ENCODE data around the gene ATXN1.

The ATXN1 gene

GRCh38 chr6:16527691-16528090, 233.6 kb downstream of the ATXN1 start:
- no peak for TF ChIP-seq CTCF (IDR thresholded peaks at IDR 0.05; ENCODE audit: insufficient read depth, low read length, poor library complexity, severe bottlenecking)
- no peak for TF ChIP-seq EZH2phosphoT487 (conservative IDR thresholded peaks at IDR 0.05; ENCODE audit: low read length)

GRCh38 chr6:16524380-16524707, 236.9 kb downstream of the ATXN1 start:
- H3K27ac ChIP-seq (ENCODE audit: low read depth, low read length), result no peak overlapping the region
- no peaks in the 10 kb centered on the region for H3K9me2 ChIP-seq (replicated peaks; ENCODE audit: insufficient read depth, low read length)
- H3K79me2 ChIP-seq (ENCODE audit: insufficient read depth, low read length), result no peaks in the 10 kb centered on the region
- no peaks in the 10 kb centered on the region for H3K36me3 ChIP-seq (ENCODE audit: low read length)
- TF ChIP-seq EZH2phosphoT487 (conservative IDR thresholded peaks at IDR 0.05; ENCODE audit: low read length), result no peak
- TF ChIP-seq CTCF (IDR thresholded peaks at IDR 0.05; ENCODE audit: insufficient read depth, low read length, poor library complexity, severe bottlenecking), result no peak
- no peak overlapping the region for H3K9ac ChIP-seq (ENCODE audit: low read length)
- no peak overlapping the region for H3K4me3 ChIP-seq (ENCODE audit: insufficient read depth, low read length, poor library complexity, severe bottlenecking)
- H4K20me1 ChIP-seq (ENCODE audit: low read depth, low read length), result no peaks in the 10 kb centered on the region
- no peaks in the 10 kb centered on the region for H3K9me3 ChIP-seq (ENCODE audit: insufficient read depth, low read length)
- H3K4me2 ChIP-seq (ENCODE audit: low read depth, low read length, poor library complexity, severe bottlenecking), result no peak overlapping the region
- H2AFZ ChIP-seq (ENCODE audit: low read depth, low read length, severe bottlenecking), result no peak overlapping the region
- H3K27me3 ChIP-seq (ENCODE audit: low read length), result no peaks in the 10 kb centered on the region
- H3F3A ChIP-seq (ENCODE audit: insufficient read depth), result no peaks in the 10 kb centered on the region

More at GRCh38 chr6:16527691-16528090, 233.6 kb downstream of the ATXN1 start:
- Histone ChIP-seq H3K27ac (ENCODE audit: low read depth, low read length) (no peak overlapping the region), H3F3A (ENCODE audit: insufficient read depth) (no peaks in the 10 kb centered on the region), H3K4me3 (ENCODE audit: insufficient read depth, low read length, poor library complexity, severe bottlenecking) (no peak overlapping the region), H3K9me2 (replicated peaks; ENCODE audit: insufficient read depth, low read length) (no peaks in the 10 kb centered on the region), H2AFZ (ENCODE audit: low read depth, low read length, severe bottlenecking) (no peak overlapping the region), H3K9ac (ENCODE audit: low read length) (no peak overlapping the region), H3K79me2 (ENCODE audit: insufficient read depth, low read length) (no peaks in the 10 kb centered on the region), H3K27me3 (ENCODE audit: low read length) (no peaks in the 10 kb centered on the region), H3K9me3 (ENCODE audit: insufficient read depth, low read length) (no peaks in the 10 kb centered on the region), H4K20me1 (ENCODE audit: low read depth, low read length) (no peaks in the 10 kb centered on the region), H3K36me3 (ENCODE audit: low read length) (no peaks in the 10 kb centered on the region), H3K4me2 (ENCODE audit: low read depth, low read length, poor library complexity, severe bottlenecking) (no peak overlapping the region)

GRCh38 chr6:16523606-16524379, 237.5 kb downstream of the ATXN1 start:
- no peak overlapping the region for H3K9ac ChIP-seq (ENCODE audit: low read length)
- TF ChIP-seq EZH2phosphoT487 (conservative IDR thresholded peaks at IDR 0.05; ENCODE audit: low read length) (no peak), CTCF (IDR thresholded peaks at IDR 0.05; ENCODE audit: insufficient read depth, low read length, poor library complexity, severe bottlenecking) (no peak)
- no peaks in the 10 kb centered on the region for H3K36me3 ChIP-seq (ENCODE audit: low read length)
- H3K27me3 ChIP-seq (ENCODE audit: low read length), result no peaks in the 10 kb centered on the region
- no peaks in the 10 kb centered on the region for H3K9me2 ChIP-seq (replicated peaks; ENCODE audit: insufficient read depth, low read length)
- no peak overlapping the region for H3K4me2 ChIP-seq (ENCODE audit: low read depth, low read length, poor library complexity, severe bottlenecking)
- H4K20me1 ChIP-seq (ENCODE audit: low read depth, low read length), result no peaks in the 10 kb centered on the region
- H2AFZ ChIP-seq (ENCODE audit: low read depth, low read length, severe bottlenecking), result no peak overlapping the region
- H3F3A ChIP-seq (ENCODE audit: insufficient read depth), result no peaks in the 10 kb centered on the region
- H3K79me2 ChIP-seq (ENCODE audit: insufficient read depth, low read length), result no peaks in the 10 kb centered on the region
- H3K9me3 ChIP-seq (ENCODE audit: insufficient read depth, low read length), result no peaks in the 10 kb centered on the region
- H3K4me3 ChIP-seq (ENCODE audit: insufficient read depth, low read length, poor library complexity, severe bottlenecking), result no peak overlapping the region
- no peak overlapping the region for H3K27ac ChIP-seq (ENCODE audit: low read depth, low read length)
